A172 (cell line): Measurements from ENCODE around the gene EPHA10. TPM values are rescaled to one million over a fixed set of nuclear protein-coding genes. Genes with fewer than 3 reads are reported as not detected.
A peak's percentile ranks its signal among the peaks of the same experiment; 100 is the strongest.
"Not testable (repeated sequence)": the region's sequence is repeated elsewhere in the genome, so short reads cannot be mapped to it uniquely, and the experiment has no call there.

Source experiments
- DNase-seq: peaks from one replicate; pipeline ENCODE4 v3.0.0-alpha.2; 2015; ENCODE audit warnings: low spot score
- total RNA-seq: library from RNA; depleted of rRNA; stranded (reverse); fragments of >200 nt; shearing (Covaris generic); gene quantifications from 2 replicates; pipeline ENCODE4 v1.2.3, GENCODE V29; 2014

The EPHA10 gene
- total RNA-seq, 1 experiment from 2014 or later = not detected

- not testable (repeated sequence) for DNase-seq
Measured at GRCh38 chr1:37771440-37771839, 6.5 kb upstream of the EPHA10 start.

GRCh38 chr1:37767488-37767887 is 2.6 kb upstream of the EPHA10 start:
- DNase-seq = no peak

- no peak for DNase-seq
Measured at GRCh38 chr1:37765916-37766664, 1.2 kb upstream of the EPHA10 start.

- no peak for DNase-seq
Measured at GRCh38 chr1:37764414-37764825, 500 bp downstream of the EPHA10 start.

- DNase-seq = no peak
Measured at GRCh38 chr1:37763791-37764413, 1.0 kb downstream of the EPHA10 start.

GRCh38 chr1:37762516-37762915 is 2.4 kb downstream of the EPHA10 start:
- no peak for DNase-seq

- DNase-seq = no peak
Measured at GRCh38 chr1:37761416-37762095, 3.4 kb downstream of the EPHA10 start.

GRCh38 chr1:37759451-37759850 is 5.5 kb downstream of the EPHA10 start:
- DNase-seq = no peak

- DNase-seq = no peak
Measured at GRCh38 chr1:37755951-37756560, 8.9 kb downstream of the EPHA10 start.

GRCh38 chr1:37755290-37755689 is 9.6 kb downstream of the EPHA10 start:
- DNase-seq = peak; percentile 22

- DNase-seq = no peak
Measured at GRCh38 chr1:37753473-37754321, 11.2 kb downstream of the EPHA10 start.

- no peak for DNase-seq
Measured at GRCh38 chr1:37752583-37753471, 12.1 kb downstream of the EPHA10 start.

- no peak for DNase-seq
Measured at GRCh38 chr1:37752213-37752582, 12.7 kb downstream of the EPHA10 start.

- DNase-seq = no peak
Measured at GRCh38 chr1:37748565-37748964, 16.4 kb downstream of the EPHA10 start.

- no peak for DNase-seq
Measured at GRCh38 chr1:37746806-37747205, 18.1 kb downstream of the EPHA10 start.

- no peak for DNase-seq
Measured at GRCh38 chr1:37741662-37742061, 23.3 kb downstream of the EPHA10 start.

- peak; percentile 52 for DNase-seq
Measured at GRCh38 chr1:37741130-37741529, 23.8 kb downstream of the EPHA10 start.

GRCh38 chr1:37739222-37739621 is 25.7 kb downstream of the EPHA10 start:
- peak; percentile 46 for DNase-seq

- not testable (repeated sequence) for DNase-seq
Measured at GRCh38 chr1:37738619-37739018, 26.3 kb downstream of the EPHA10 start.

GRCh38 chr1:37737975-37738374 is 26.9 kb downstream of the EPHA10 start:
- DNase-seq = not testable (repeated sequence)
